Skin epidermis (tissue), 12 donors: ENCODE data around the gene EHMT1.
"Not testable (repeated sequence)": the region's sequence is repeated elsewhere in the genome, so short reads cannot be mapped to it uniquely, and the experiment has no call there.

ENCODE experiments used
- H3K27ac ChIP-seq, 21 experiments: fragments of 200-600 bp; sonication (generic) in 11 of 21; one replicate each; pipeline ENCODE4 v1.5.0; 2020; ENCODE audit warnings: mild to moderate bottlenecking in 3 of 21, inconsistent platforms in 2 of 21, moderate library complexity in 2 of 21
- H3K4me3 ChIP-seq, 7 experiments: fragments of 200-600 bp; sonication (generic) in 2 of 7; one replicate each; pipeline ENCODE4 v1.5.0; 2020; ENCODE audit warnings: inconsistent platforms in 2 of 7, mild to moderate bottlenecking in 2 of 7, moderate library complexity in 1 of 7

Gene EHMT1

DNA sequence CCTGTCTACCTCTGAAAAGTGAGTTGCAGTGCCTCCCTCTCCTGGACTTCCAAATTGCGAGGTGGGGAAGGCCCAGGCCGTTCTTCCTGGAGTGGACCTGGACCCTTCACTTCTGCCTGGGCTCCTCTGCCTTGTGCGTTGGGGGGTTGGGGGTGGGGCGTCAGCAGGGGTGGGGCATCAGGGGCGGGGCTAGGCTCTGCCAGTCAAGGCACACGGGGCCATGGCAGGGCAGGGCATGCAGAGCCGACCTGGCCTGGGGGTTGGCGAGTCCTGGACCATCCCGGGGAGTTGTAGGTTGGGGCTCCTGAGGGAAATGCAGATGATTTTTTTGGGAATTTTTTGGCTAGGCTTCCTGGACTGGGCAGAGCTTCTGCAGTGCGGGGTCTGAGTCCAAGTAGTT, 87.1 kb downstream of the EHMT1 start:
- H3K4me3 ChIP-seq: no peak overlapping the region
- peak overlapping the region in 4 of 21 experiments; percentile 37 to 65 (median 54) for H3K27ac ChIP-seq

DNA sequence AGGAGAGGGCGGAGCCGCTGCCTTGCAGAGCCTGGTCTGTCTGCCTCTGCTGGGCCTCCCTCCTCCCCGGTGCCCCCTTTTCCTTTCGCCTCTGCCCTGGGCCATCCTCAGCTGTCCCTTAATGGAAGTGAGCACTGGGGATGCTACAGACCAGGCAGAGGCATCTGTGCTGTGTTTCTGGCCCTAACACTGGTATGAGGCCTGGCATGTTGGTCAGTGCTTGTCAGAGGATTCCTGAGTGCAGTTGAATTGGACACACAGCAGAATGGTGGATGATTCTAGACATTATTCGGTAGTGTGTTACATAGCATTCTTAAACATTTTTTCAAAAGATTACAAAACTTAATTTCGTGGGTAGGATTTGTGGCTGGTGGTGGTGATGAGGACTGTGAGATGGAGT, 88.6 kb downstream of the EHMT1 start:
- H3K4me3 ChIP-seq: no peak overlapping the region
- H3K27ac ChIP-seq: peak overlapping the region in 1 of 21 experiments; percentile 55

DNA sequence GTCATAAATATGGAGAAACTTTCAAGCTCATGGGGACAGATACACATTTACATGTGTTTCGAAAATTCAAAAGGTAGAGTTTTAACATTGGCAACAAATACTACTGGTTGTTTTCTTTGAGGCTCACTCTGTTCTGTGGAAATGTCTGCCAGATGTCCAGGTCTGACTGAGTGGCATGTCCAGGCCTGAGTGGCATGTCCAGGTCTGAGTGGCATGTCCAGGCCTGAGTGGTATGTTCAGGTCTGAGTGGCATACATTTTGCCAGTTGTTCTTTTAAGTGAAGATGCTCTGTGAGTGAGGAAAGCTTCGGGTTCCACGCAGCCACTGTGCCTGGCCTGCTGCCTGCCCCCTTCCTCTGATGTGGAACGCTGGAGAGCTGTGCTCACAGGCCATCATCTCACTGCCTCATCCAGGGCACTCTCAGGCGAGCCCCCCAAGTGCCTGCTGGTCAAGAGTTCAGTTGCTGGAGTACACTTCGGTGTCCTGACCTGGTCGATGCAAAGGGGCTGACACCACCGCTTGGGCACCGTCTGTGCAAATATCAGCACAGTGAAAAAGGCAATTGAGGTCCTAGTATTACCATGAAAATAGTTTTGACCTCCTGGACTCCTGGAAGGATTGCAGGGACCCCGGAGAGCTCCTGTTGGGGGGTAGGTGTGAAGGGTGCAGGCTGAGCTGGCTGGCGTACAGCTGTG, 89.9 kb downstream of the EHMT1 start:
- H3K4me3 ChIP-seq: no peak overlapping the region
- H3K27ac ChIP-seq: peak overlapping the region in 1 of 21 experiments; percentile 14

DNA sequence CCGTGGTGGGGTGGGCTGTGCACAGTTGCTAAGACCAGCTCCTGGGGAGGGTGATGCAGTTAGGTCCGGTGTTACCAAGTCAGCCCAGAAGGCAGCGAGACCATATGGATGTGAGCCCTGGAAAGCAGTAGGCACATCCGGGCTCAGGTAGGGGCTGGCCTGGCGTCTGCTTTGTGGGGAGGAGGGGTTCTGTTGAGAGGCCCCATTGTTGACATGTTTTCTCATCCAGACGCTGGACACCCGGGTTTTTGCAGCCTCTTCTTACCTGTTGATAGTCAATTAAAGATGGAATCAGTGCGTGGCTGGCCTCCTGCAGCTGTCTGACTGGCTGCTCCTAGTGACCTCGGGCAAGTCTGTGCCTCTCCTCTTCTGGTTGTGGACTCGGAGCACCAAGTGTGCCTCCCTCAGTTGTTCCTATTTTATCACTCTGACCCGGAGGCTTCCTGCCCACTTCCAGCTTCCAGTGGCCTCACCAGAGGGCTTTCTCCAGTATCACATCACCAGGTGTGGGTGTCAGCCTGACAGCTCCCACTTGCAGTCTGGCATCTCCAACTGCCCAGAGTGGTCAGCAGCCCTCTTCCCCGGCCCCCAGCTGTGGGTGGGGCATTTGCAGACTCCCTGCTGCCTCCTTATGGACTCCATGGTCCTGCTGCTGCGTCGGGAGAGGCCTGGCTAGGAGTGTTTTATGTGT, 90.8 kb downstream of the EHMT1 start:
- Histone ChIP-seq H3K27ac (peak overlapping the region in 1 of 21 experiments; percentile 14), H3K4me3 (no peak overlapping the region)

DNA sequence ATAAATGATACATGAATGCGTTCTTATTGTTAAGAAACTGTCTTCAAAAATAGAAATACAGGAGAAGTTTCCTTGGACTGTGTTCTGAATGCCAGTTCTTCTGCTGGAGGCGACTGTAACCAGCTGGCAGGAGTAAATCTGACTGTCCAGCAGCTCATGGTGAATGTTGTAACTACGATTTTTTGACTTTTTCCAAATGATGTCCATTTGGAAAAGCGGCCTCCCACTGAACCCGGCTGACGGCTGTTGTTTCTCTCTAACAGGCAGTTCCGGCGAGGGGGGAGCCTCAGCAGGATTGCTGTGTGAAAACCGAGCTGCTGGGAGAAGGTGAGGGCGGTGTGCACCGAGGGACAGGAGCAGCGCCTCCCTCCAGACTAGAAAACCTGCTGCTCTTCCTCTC, 91.9 kb downstream of the EHMT1 start:
- Histone ChIP-seq H3K4me3 (no peak overlapping the region), H3K27ac (no peak overlapping the region)

DNA sequence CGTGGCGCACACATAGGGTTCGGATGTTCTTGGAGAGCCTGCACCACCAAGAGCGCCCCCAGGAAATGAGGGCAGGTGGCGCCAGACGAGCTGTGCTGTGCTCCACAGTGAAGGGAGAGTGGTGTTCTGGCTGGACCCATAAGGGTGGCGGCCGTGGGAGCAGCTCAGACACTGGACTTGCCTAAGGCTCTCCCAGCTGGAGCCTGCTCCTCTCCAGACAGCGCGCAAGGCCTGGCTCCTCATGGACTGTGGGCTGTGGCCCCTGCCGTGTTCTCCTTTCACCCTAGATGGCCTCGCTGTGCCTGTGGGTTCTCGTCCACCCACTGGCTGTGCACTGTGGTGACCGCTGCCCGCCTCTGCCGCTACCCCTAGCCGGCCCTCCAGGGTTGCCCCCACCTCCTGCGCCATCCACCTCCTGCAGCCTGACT, 92.9 kb downstream of the EHMT1 start:
- H3K27ac ChIP-seq: peak overlapping the region in 1 of 21 experiments; percentile 73
- H3K4me3 ChIP-seq: no peak overlapping the region

DNA sequence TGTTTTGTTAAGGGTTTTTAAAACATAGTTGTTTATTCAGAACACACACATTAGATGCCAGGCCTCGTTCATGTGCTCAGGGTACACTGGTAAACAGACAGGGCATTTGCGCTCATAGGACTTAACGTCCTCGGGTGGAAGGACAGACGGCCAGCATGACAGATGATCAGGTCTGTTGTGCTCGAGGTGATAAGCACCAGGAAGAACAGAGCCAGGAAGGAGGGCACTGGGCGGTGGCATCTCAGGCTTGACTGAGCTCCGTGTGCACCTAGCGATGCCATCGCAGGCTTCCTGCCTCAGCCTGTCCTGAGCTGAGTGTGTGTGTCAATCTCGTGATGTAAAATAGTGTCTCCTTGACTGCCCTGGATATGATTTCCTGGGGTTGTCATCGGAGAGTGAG, 96.5 kb downstream of the EHMT1 start:
- Histone ChIP-seq H3K4me3 (no peak overlapping the region), H3K27ac (peak overlapping the region in 3 of 21 experiments; percentile 14 to 47 (median 26))

DNA sequence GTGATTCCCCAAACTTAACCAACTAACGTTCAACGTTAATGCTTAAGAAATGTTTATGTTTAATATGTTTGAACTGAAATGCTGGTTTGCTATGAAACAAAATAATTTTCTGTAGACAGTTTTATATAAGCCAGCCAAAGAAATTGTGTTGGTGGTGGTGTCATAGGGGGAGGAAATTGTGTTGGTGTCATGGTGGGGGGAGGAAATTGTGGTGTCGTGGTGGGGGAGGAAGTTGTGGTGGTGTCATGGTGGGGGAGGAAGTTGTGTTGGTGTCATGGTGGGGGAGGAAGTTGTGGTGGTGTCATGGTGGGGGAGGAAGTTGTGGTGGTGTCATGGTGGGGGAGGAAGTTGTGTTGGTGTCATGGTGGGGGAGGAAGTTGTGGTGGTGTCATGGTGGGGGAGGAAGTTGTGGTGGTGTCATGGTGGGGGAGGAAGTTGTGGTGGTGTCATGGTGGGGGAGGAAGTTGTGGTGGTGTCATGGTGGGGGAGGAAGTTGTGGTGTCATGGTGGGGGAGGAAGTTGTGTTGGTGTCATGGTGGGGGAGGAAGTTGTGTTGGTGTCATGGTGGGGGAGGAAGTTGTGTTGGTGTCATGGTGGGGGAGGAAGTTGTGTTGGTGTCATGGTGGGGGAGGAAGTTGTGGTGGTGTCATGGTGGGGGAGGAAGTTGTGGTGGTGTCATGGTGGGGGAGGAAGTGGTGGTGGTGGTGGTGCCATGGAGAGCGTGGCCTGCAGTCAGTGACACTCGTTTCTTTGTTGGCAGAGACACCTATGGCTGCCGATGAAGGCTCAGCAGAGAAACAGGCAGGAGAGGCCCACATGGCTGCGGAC, 97.3 kb downstream of the EHMT1 start:
- peak overlapping the region in 3 of 21 experiments; percentile 14 to 47 (median 26) for H3K27ac ChIP-seq
- not testable (repeated sequence) for H3K4me3 ChIP-seq

DNA sequence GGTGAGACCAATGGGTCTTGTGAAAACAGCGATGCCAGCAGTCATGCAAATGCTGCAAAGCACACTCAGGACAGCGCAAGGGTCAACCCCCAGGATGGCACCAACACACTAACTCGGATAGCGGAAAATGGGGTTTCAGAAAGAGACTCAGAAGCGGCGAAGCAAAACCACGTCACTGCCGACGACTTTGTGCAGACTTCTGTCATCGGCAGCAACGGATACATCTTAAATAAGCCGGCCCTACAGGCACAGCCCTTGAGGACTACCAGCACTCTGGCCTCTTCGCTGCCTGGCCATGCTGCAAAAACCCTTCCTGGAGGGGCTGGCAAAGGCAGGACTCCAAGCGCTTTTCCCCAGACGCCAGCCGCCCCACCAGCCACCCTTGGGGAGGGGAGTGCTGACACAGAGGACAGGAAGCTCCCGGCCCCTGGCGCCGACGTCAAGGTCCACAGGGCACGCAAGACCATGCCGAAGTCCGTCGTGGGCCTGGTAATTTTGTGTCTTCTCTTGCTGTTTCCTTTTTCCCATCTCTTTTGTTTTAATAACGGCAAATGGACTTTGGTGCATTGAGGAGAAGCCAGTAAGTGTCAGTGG, 98.0 kb downstream of the EHMT1 start:
- H3K4me3 ChIP-seq: no peak overlapping the region
- no peak overlapping the region for H3K27ac ChIP-seq

DNA sequence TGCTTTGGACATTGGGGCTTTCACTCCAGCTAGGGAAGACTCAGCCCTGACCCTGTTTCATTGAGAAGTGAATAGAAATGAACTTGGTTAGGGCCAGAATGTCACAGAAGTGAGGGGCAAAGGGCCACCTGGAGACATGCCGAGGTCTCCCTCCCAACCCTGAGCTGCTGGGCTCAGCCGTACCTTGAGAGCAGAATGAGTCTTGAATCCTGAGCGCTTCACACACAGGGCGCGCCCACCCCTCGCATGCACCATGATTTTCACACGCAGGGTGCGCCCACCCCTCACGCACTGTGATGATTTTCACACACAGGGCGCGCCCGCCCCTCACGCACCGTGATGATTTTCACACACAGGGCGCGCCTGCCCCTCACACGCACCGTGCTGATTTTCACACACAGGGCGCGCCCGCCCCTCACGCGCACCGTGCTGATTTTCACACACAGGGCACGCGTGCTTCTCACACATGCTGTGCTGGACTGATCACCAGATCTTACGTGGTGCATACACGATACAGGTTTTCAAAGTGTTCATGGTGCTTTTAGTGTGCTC, 99.0 kb downstream of the EHMT1 start:
- no peak overlapping the region for H3K27ac ChIP-seq
- H3K4me3 ChIP-seq: no peak overlapping the region

DNA sequence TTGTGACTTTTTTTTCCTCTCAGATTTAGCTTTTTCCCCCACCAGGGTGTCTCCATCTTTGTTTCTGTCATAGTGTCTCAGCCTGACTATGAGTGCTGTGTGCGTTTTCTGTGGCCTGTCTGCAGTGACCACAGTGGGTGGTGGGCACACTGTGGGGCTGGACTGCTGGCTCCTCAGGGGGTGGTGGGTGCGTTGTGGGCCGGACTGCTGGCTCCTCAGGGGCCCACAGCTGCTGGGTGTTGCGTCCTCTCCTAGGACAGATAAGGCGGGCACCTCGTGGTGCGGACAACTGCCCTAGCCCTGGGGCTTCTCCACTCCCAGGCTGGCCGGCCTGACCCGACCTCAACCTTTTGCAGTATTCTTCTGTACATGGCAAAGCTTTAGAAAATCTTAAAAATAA, 100.4 kb downstream of the EHMT1 start:
- Histone ChIP-seq H3K27ac (no peak overlapping the region), H3K4me3 (no peak overlapping the region)

DNA sequence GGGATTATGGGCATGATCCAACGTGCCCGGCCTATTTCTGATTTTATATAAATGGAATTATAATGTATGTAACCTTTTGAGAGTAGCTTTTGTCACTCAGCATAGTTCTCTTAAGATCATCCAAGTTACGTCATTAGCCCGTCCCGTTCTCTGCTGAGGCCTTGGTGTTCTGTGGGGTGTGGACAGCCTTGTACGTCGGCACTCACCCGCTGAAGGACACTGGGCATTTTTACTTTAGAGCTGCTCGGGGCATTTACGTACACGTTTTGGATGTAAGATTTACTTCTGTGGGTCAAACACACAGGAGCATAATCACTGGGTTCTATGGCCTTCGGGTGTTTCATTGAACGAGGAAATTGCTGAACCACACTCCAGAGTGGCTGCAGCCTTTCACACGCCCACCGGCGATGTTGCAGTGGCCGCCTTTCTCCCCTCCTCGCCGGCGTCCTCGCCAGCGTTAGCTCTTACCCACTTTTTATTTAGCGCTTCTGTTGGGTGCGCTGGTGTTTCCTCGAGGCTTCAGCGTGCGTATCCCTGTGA, 101.8 kb downstream of the EHMT1 start:
- H3K4me3 ChIP-seq: no peak overlapping the region
- H3K27ac ChIP-seq: peak overlapping the region in 2 of 21 experiments; percentile 34 to 54

DNA sequence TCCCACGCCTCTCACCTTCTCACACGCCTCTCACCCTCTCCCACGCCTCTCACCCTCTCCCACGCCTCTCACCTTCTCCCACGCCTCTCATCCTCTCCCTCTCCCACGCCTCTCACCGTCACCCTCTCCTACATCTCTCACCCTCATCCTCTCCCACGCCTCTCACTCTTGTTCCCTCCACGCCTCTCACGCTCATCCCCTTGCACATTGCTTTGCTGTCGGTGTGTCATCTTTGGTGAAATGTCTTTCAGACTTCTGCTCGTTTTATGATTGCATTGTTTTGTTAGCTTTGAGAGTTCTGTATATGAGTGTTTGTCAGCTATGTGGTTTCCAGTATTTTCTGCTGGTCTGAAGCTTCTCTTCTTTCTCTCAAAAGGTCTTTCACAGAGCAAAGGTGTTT, 102.7 kb downstream of the EHMT1 start:
- Histone ChIP-seq H3K4me3 (no peak overlapping the region), H3K27ac (peak overlapping the region in 4 of 21 experiments; percentile 16 to 72 (median 34))

DNA sequence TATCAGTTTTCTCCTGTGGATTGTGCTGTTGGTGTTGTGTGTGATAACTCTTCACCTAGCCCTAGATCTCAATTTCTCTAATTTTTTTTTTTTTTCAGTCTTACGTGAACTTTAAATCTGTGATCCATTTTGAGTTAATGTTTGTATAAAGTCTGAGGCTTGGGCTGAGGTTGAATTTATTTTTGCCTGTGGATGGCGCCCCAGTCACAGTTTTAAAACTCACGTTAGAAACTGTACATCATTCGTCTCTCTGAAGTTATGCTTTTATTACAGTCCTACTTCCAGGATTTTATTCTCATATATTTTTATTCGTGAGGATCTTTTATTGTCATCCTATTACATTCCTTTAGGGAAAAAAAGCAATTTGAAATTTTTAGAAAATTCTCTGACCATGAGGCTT, 103.1 kb downstream of the EHMT1 start:
- H3K4me3 ChIP-seq: no peak overlapping the region
- peak overlapping the region in 3 of 21 experiments; percentile 16 to 72 (median 37) for H3K27ac ChIP-seq

DNA sequence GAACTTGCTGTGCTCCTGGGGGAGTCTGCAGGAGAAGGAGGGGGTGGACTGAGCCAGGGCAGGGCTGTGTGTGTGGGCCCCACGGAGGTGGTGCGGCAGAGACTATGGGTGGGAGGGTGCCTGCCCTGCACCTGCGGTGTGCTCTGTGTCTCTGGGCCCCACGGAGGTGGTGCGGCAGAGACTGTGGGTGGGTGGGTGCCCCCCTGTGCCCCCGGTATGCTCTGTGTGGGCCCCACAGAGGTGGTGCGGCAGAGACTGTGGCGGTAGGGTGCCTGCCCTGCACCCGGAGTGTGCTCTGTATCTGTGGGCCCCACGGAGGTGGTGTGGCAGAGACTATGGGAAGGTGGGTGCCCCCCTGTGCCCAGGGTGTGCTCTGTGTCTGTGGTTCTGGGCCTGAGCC, 103.7 kb downstream of the EHMT1 start:
- Histone ChIP-seq H3K27ac (peak overlapping the region in 16 of 21 experiments; percentile 2 to 82 (median 55)), H3K4me3 (no peak overlapping the region)

DNA sequence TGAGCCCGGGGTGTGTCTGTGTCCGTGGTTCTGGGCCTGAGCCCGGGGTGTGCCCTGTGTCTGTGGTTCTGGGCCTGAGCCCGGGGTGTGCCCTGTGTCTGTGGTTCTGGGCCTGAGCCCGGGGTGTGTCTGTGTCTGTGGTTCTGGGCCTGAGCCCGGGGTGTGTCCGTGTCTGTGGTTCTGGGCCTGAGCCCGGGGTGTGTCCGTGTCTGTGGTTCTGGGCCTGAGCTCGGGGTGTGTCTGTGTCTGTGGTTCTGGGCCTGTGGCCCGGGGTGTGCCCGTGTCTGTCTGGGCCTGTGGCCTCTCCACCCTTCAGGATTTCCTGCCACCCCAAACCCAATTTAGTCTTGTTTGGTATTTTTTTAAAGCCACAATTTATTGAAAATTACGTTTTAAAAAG, 104.6 kb downstream of the EHMT1 start:
- H3K27ac ChIP-seq: peak overlapping the region in 14 of 21 experiments; percentile 10 to 76 (median 61)
- H3K4me3 ChIP-seq: not testable (repeated sequence)

DNA sequence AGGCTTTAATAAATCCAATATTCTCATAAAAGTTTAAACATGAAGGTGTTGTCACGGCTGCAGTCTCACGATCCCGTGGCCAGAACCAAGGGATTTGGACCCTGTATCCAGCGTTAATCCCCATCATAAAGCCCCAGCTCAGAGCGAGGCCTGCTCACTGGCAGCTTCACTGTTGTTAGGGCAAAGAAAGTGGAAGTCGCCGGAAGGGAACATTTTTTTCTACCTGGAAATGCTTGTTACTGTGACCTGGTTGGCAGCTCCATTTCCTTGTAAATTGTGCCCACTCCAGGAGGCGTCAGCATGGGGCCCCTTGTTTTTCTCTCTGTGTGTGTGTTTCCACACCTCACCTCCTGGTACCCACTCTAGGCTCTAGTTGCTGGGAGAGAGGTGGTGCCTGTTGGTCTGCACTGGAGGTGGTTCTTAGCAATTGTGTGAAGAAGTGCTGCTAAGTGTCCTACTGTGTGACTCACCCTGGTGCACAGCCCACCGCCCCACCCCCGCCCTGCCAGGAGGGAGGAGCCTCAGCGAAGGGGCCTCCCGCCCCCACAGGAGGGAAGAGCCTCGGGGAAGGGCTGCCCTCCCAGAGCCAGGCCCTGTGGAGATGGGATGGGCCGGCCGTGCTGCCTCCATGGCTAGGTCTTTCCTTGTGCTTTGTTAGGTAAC, 105.1 kb downstream of the EHMT1 start:
- Histone ChIP-seq H3K4me3 (no peak overlapping the region), H3K27ac (peak overlapping the region in 13 of 21 experiments; percentile 10 to 76 (median 55))

DNA sequence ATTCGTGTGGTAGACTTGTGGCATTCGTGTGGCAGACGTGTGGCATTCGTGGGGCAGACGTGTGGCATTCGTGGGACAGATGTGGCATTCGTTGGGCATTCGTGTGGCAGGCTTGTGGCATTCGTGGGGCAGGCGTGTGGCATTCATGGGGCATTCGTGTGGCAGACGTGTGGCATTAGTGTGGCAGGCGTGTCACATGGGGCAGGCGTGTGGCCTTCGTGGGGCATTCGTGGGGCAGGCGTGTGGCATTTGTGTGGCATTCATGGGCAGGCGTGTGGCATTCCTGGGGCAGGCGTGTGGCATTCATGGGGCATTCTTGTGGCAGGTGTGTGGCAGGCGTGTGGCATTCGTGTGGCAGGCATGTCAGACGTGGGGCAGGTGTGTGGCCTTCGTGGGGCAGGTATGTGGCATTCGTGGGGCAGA, 106.0 kb downstream of the EHMT1 start:
- H3K27ac ChIP-seq: peak overlapping the region in 1 of 21 experiments; percentile 76
- no peak overlapping the region for H3K4me3 ChIP-seq

DNA sequence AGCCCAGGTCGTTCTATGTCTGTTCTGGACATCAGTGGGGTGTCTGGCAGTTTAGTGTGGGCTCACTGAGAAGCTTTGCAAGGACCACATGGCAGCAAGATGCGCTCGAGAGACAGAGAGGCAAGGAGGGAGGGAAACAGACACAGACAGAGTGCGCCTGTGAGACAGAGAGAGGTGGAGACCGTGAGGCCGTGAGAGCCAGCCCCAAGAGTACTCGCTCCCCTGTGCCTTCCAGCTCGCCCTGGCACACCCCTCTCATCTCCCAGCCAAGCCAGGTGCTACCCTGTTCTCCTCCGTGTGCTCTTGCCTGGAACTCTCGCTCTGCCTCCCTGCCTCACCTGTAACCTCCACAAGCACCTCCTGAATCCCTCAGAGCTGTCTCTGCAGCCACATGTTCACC, 106.8 kb downstream of the EHMT1 start:
- Histone ChIP-seq H3K4me3 (no peak overlapping the region), H3K27ac (peak overlapping the region in 1 of 21 experiments; percentile 50)
